BJ (cell line): Measurements from ENCODE around the gene SPTBN1. TPM values are rescaled to one million over a fixed set of nuclear protein-coding genes. Genes with fewer than 3 reads are reported as not detected.

ENCODE experiments used
- CTCF ChIA-PET: fragments of 350-600 bp; formaldehyde crosslinking; extraction: SDS; loops from one replicate; lab custom pipeline; 2021; ENCODE audit warnings: antibody characterized with exemption, inconsistent platforms; lab: Yijun Ruan, JAX
- POLR2A ChIA-PET: fragments of 300-600 bp; sonication (Branson Sonifier 250); formaldehyde crosslinking; extraction: SDS; loops from one replicate; lab custom pipeline; 2021; ENCODE audit warnings: antibody characterized with exemption; lab: Charles Lee
- DNase-seq: peaks from one replicate; pipeline ENCODE4 v3.0.0-alpha.2; 2011; ENCODE audit warnings: low read depth
- H3K27me3 ChIP-seq: 2 replicates; pipeline ENCODE4 v1.6.0; 2011; ENCODE audit warnings: low read length; ENCODE audit not compliant: control insufficient read depth, insufficient read depth
- H3K36me3 ChIP-seq: 2 replicates; pipeline ENCODE4 v1.5.1; 2011; ENCODE audit warnings: low read length; ENCODE audit not compliant: control insufficient read depth, insufficient read depth
- H3K4me3 ChIP-seq: 2 replicates; pipeline ENCODE4 v1.5.1; 2011; ENCODE audit warnings: low read depth, mild to moderate bottlenecking, control low read depth, low read length
- polyA plus RNA-seq: library from polyadenylated mRNA; depleted of rRNA; stranded (reverse); fragments of >200 nt; gene quantifications from 2 replicates; pipeline ENCODE4 v1.2.3, GENCODE V29; 2011
- TF ChIP-seq, protein P1 (sequence below): IDR thresholded peaks from 2 replicates; pipeline ENCODE4 v1.5.1; 2011; ENCODE audit warnings: low read depth, mild to moderate bottlenecking, control low read depth, inconsistent platforms, low read length, moderate library complexity; ENCODE audit not compliant: insufficient read depth

SPTBN1 gene
- polyA plus RNA-seq, 1 experiment = 33.8 TPM

DNA sequence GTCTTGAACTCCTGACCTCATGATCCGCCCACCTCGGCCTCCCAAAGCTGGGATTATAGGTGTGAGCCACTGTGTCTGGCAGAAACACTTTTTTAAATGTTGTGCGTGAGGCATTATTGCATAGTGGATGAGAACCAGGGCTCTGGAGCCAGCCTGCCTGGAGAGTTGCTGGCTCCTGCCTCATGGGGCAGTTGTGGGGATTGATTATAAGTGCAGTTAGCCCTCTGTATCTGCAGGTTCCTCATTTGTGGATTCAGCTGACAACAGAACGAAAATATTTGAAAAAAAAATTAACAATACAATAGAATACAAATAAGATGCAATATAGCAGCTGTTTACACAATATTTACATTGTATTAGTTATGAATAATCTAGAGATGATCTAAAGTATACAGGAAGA is 137.9 kb downstream of the SPTBN1 start:
- TF ChIP-seq, protein P1, sequence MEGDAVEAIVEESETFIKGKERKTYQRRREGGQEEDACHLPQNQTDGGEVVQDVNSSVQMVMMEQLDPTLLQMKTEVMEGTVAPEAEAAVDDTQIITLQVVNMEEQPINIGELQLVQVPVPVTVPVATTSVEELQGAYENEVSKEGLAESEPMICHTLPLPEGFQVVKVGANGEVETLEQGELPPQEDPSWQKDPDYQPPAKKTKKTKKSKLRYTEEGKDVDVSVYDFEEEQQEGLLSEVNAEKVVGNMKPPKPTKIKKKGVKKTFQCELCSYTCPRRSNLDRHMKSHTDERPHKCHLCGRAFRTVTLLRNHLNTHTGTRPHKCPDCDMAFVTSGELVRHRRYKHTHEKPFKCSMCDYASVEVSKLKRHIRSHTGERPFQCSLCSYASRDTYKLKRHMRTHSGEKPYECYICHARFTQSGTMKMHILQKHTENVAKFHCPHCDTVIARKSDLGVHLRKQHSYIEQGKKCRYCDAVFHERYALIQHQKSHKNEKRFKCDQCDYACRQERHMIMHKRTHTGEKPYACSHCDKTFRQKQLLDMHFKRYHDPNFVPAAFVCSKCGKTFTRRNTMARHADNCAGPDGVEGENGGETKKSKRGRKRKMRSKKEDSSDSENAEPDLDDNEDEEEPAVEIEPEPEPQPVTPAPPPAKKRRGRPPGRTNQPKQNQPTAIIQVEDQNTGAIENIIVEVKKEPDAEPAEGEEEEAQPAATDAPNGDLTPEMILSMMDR = no peak
- ChIA-PET CTCF (no interaction called here), POLR2A (no interaction called here)
- H3K4me3 ChIP-seq = no peak overlapping the region
- DNase-seq = no peak
- no peaks in the 10 kb centered on the region for H3K27me3 ChIP-seq
- H3K36me3 ChIP-seq = no peaks in the 10 kb centered on the region

DNA sequence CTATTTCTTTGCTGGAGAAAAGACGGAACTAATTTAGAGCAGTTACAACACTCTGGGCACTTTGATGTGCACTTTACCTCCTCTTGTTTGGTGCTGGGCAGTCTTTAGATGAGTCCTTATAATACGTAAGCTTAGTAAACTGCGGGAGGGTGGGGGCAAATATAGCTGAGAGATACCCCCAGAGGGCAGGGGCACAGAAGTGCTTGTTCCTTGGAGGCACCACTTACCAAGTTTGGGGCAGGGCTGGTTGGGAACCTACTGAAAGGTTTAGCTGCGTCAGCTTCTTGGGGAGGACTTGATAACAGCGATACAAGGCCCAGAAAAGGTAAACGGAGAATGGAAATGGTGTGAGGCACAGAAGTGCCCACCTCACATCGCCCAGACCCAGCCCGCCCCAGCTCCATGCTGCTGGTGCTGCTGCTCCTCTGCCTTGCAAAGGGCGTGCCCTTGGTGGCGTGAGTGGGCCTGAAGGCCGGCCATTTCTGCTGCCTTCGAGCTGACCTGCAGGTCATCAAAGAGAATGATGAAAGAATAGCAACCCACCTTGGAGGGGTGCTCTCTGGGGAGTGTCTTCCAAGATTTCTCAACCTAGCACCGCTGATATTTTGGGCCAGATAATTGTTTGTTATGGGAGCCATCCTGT is 139.2 kb downstream of the SPTBN1 start:
- Histone ChIP-seq H3K27me3 (no peaks in the 10 kb centered on the region), H3K4me3 (no peak overlapping the region), H3K36me3 (no peaks in the 10 kb centered on the region)
- no peak for DNase-seq
- TF ChIP-seq, protein P1 = no peak
- POLR2A ChIA-PET = no interaction called here
- CTCF ChIA-PET = interaction anchor here (1.6 kb wide), 1 partner anchor 14 kb away, joined by 3 read pairs; no protein-coding TSS in a partner anchor

DNA sequence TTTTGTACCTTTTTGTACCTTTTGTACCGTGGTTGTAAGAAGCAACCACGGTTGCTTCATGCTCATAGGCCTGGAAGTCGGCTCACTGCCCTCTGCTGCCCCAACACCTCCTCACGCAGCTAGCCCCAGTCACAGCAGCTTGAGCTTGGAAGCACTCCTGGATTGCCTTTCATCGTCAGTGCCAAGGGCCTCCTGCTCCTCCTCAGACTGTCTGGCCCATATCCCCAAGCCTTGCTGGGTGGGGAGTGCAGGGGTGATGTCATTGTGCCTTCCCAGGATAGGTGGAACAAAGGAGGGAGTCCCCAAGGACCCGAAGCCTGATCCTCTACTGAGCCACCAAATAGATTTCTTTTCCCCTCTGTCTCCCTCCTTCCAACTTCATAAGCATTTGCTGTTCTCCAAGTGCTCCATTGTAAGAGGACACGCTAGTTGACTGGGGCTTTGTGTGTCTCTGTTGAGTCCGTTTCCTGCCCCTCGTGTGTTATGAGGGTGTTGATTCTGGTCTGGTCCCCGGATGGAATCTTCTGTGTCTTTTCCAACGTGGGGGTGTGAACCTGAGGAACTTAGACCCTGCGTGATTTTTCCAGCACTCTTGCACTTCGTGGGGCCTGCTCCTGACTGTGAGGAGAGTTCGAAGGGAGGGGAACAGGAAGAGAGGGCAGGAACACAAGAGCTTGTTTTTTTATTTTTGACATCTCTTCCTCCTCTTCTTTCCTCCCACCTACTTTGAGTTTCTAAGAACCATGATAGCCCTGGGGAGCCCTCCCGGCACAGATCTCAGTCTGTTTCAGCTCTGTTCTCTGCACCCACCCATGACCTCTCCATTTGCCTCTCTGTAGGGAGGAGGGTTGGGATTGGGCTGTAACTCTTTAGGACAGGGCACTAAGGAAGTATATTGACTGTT is 140.1 kb downstream of the SPTBN1 start:
- Histone ChIP-seq H3K36me3 (no peaks in the 10 kb centered on the region), H3K27me3 (no peaks in the 10 kb centered on the region), H3K4me3 (no peak overlapping the region)
- TF ChIP-seq, protein P1 = no peak
- ChIA-PET POLR2A (no interaction called here), CTCF (interaction anchor here (0.9 to 1.6 kb wide), 2 partner anchors 9 to 15 kb away, joined by 3 read pairs; no protein-coding TSS in a partner anchor)
- no peak for DNase-seq

DNA sequence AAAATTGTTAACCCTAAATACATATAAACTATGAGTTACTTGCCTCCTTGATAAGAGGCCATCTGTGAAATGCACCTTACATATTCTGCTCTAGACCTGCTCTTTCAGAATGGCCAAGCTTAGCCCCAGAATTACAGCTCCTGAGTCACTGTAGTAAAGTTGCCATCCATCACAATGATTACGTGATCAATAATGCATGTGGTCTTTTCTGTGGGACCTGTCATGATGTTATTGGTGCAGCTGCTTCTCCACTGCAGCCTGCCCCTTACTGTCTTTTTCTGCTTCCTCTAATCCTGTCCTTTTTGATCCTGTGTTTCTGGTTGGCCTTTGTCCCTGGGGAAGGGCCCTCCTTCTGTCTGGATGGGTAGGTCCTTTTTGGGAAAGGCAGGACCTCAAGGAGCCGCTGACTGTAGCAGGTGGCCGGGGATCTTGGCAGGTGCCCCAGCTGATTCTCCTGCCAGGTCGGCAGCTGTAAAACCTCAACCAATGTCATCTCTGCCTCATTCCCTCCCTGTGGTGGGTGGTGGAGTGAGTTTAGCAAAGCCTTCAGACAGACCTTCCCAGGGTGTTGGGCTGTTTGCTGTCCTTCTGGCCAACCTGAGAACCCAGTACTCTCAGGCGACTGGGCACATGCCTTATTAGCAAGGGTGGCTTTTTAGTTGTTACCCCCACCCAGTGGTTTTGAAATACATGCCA is 141.2 kb downstream of the SPTBN1 start:
- no peak for DNase-seq
- Histone ChIP-seq H3K27me3 (no peaks in the 10 kb centered on the region), H3K4me3 (no peak overlapping the region), H3K36me3 (no peaks in the 10 kb centered on the region)
- POLR2A ChIA-PET = no interaction called here
- TF ChIP-seq, protein P1 = no peak
- CTCF ChIA-PET = interaction anchor here (0.9 kb wide), 1 partner anchor 12 kb away, joined by 3 read pairs; no protein-coding TSS in a partner anchor
